ENCODE measurements around the gene CHKA. TPM values are rescaled to one million over a fixed set of nuclear protein-coding genes. Genes with fewer than 3 reads are reported as not detected.

Gene CHKA
- total and polyA plus RNA-seq, 4 donors: 17.6 to 73.4 (median 49.0) TPM

GRCh38 chr11:68056317-68057285, 64.6 kb downstream of the CHKA start:
- ATAC-seq (ENCODE audit: insufficient read depth, low FRiP score) (no peak), DNase-seq (no peak)
- Histone ChIP-seq H3K9ac (ENCODE audit: insufficient read depth in 1 of 2, low read length in 2 of 2) (no peak overlapping the region), H3K4me1 (ENCODE audit: control insufficient read depth in 5 of 5, insufficient read depth in 5 of 5, low read length in 5 of 5) (no peaks in the 10 kb centered on the region), H3K4me3 (no peak overlapping the region), H3K36me3 (ENCODE audit: control insufficient read depth in 4 of 4, insufficient read depth in 4 of 4, low read length in 4 of 4) (peaks cover 2 to 28% (median 9%) of the 10 kb centered on the region in 4 donors), H3K9me3 (ENCODE audit: control insufficient read depth in 4 of 4, insufficient read depth in 3 of 4, low read length in 3 of 4) (no peaks in the 10 kb centered on the region), H3K27me3 (ENCODE audit: control insufficient read depth in 3 of 3, insufficient read depth in 3 of 3, low read length in 2 of 3) (no peaks in the 10 kb centered on the region), H3K27ac (ENCODE audit: low read depth in 1 of 2, low read length in 1 of 2) (no peak overlapping the region)
- WGBS, 2 donors: 94 to 95% methylated on average over 12 of the region's 12 CpGs
- no peak for TF ChIP-seq CTCF (IDR thresholded peaks at IDR 0.05; ENCODE audit: control extremely low read depth, extremely low read depth)

GRCh38 chr11:68053981-68054812, 67.0 kb downstream of the CHKA start:
- ATAC-seq (ENCODE audit: insufficient read depth, low FRiP score): no peak
- H3K4me3 ChIP-seq: no peak overlapping the region
- no peak overlapping the region for H3K9ac ChIP-seq (ENCODE audit: insufficient read depth in 1 of 2, low read length in 2 of 2)
- H3K4me1 ChIP-seq (ENCODE audit: control insufficient read depth in 5 of 5, insufficient read depth in 5 of 5, low read length in 5 of 5): no peaks in the 10 kb centered on the region
- 92 to 94% methylated on average over 11 of the region's 11 CpGs for WGBS, 2 donors
- DNase-seq: no peak
- H3K36me3 ChIP-seq (ENCODE audit: control insufficient read depth in 4 of 4, insufficient read depth in 4 of 4, low read length in 4 of 4): peaks cover 0 to 48% (median 3%) of the 10 kb centered on the region in 4 donors
- TF ChIP-seq CTCF (IDR thresholded peaks at IDR 0.05; ENCODE audit: control extremely low read depth, extremely low read depth): no peak
- H3K27ac ChIP-seq (ENCODE audit: low read depth in 1 of 2, low read length in 1 of 2): no peak overlapping the region
- no peaks in the 10 kb centered on the region for H3K27me3 ChIP-seq (ENCODE audit: control insufficient read depth in 3 of 3, insufficient read depth in 3 of 3, low read length in 2 of 3)
- no peaks in the 10 kb centered on the region for H3K9me3 ChIP-seq (ENCODE audit: control insufficient read depth in 4 of 4, insufficient read depth in 3 of 4, low read length in 3 of 4)

- no peaks in the 10 kb centered on the region for H3K27me3 ChIP-seq (ENCODE audit: control insufficient read depth in 3 of 3, insufficient read depth in 3 of 3, low read length in 2 of 3)
- H3K27ac ChIP-seq (ENCODE audit: low read depth in 1 of 2, low read length in 1 of 2): no peak overlapping the region
- no peak for DNase-seq
- ATAC-seq (ENCODE audit: insufficient read depth, low FRiP score): no peak
- 81 to 83% methylated on average over 9 of the region's 9 CpGs for WGBS, 2 donors
- H3K4me1 ChIP-seq (ENCODE audit: control insufficient read depth in 5 of 5, insufficient read depth in 5 of 5, low read length in 5 of 5): no peaks in the 10 kb centered on the region
- no peak overlapping the region for H3K4me3 ChIP-seq
- no peaks in the 10 kb centered on the region for H3K9me3 ChIP-seq (ENCODE audit: control insufficient read depth in 4 of 4, insufficient read depth in 3 of 4, low read length in 3 of 4)
- TF ChIP-seq CTCF (IDR thresholded peaks at IDR 0.05; ENCODE audit: control extremely low read depth, extremely low read depth): no peak
- peaks cover 0 to 53% (median 3%) of the 10 kb centered on the region in 4 donors for H3K36me3 ChIP-seq (ENCODE audit: control insufficient read depth in 4 of 4, insufficient read depth in 4 of 4, low read length in 4 of 4)
- no peak overlapping the region for H3K9ac ChIP-seq (ENCODE audit: insufficient read depth in 1 of 2, low read length in 2 of 2)
Observed at GRCh38 chr11:68053117-68053516, 68.1 kb downstream of the CHKA start.
